ENCODE measurements around the gene RCAN2.

The RCAN2 gene

GRCh38 chr6:46414398-46414797 lies 76.9 kb downstream of the RCAN2 start:
- Histone ChIP-seq H3K4me2 (ENCODE audit: low read depth, low read length) (no peak overlapping the region), H3K9ac (ENCODE audit: low read length) (no peak overlapping the region), H3F3A (ENCODE audit: insufficient read depth, low read length) (no peaks in the 10 kb centered on the region), H3K9me3 (replicated peaks; ENCODE audit: insufficient read depth, low read length) (no peaks in the 10 kb centered on the region), H3K27ac (ENCODE audit: low read length) (no peak overlapping the region), H3K36me3 (replicated peaks; ENCODE audit: insufficient read depth, low read length) (no peaks in the 10 kb centered on the region), H2AFZ (ENCODE audit: low read length) (no peak overlapping the region), H3K79me2 (ENCODE audit: low read length) (no peaks in the 10 kb centered on the region), H3K27me3 (replicated peaks; ENCODE audit: insufficient read depth, low read length) (no peaks in the 10 kb centered on the region), H3K9me2 (replicated peaks; ENCODE audit: insufficient read depth, low read length) (no peaks in the 10 kb centered on the region), H3K4me1 (ENCODE audit: low read length) (no peaks in the 10 kb centered on the region), H3K4me3 (ENCODE audit: low read length) (no peak overlapping the region), H4K20me1 (ENCODE audit: insufficient read depth, low read length) (no peaks in the 10 kb centered on the region)
- no peak for DNase-seq
- no peak for TF ChIP-seq EZH2 (optimal IDR thresholded peaks at IDR 0.05; ENCODE audit: low read depth, low read length)
- TF ChIP-seq, protein P1, sequence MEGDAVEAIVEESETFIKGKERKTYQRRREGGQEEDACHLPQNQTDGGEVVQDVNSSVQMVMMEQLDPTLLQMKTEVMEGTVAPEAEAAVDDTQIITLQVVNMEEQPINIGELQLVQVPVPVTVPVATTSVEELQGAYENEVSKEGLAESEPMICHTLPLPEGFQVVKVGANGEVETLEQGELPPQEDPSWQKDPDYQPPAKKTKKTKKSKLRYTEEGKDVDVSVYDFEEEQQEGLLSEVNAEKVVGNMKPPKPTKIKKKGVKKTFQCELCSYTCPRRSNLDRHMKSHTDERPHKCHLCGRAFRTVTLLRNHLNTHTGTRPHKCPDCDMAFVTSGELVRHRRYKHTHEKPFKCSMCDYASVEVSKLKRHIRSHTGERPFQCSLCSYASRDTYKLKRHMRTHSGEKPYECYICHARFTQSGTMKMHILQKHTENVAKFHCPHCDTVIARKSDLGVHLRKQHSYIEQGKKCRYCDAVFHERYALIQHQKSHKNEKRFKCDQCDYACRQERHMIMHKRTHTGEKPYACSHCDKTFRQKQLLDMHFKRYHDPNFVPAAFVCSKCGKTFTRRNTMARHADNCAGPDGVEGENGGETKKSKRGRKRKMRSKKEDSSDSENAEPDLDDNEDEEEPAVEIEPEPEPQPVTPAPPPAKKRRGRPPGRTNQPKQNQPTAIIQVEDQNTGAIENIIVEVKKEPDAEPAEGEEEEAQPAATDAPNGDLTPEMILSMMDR (IDR thresholded peaks at IDR 0.05; ENCODE audit: low read length): no peak
- no peak for TF ChIP-seq EZH2phosphoT487 (IDR thresholded peaks at IDR 0.05; ENCODE audit: low read length)

GRCh38 chr6:46412662-46413061 lies 78.6 kb downstream of the RCAN2 start:
- H3K79me2 ChIP-seq (ENCODE audit: low read length): no peaks in the 10 kb centered on the region
- no peak overlapping the region for H3K4me3 ChIP-seq (ENCODE audit: low read length)
- TF ChIP-seq EZH2 (optimal IDR thresholded peaks at IDR 0.05; ENCODE audit: low read depth, low read length): no peak
- TF ChIP-seq, protein P1 (IDR thresholded peaks at IDR 0.05; ENCODE audit: low read length): no peak
- TF ChIP-seq EZH2phosphoT487 (IDR thresholded peaks at IDR 0.05; ENCODE audit: low read length): no peak
- no peaks in the 10 kb centered on the region for H3K9me3 ChIP-seq (replicated peaks; ENCODE audit: insufficient read depth, low read length)
- H3K36me3 ChIP-seq (replicated peaks; ENCODE audit: insufficient read depth, low read length): no peaks in the 10 kb centered on the region
- H3K27ac ChIP-seq (ENCODE audit: low read length): no peak overlapping the region
- no peak overlapping the region for H3K9ac ChIP-seq (ENCODE audit: low read length)
- H3K27me3 ChIP-seq (replicated peaks; ENCODE audit: insufficient read depth, low read length): no peaks in the 10 kb centered on the region
- no peak overlapping the region for H2AFZ ChIP-seq (ENCODE audit: low read length)
- H3K4me1 ChIP-seq (ENCODE audit: low read length): no peaks in the 10 kb centered on the region
- H4K20me1 ChIP-seq (ENCODE audit: insufficient read depth, low read length): no peaks in the 10 kb centered on the region
- H3K4me2 ChIP-seq (ENCODE audit: low read depth, low read length): no peak overlapping the region
- H3F3A ChIP-seq (ENCODE audit: insufficient read depth, low read length): no peaks in the 10 kb centered on the region
- no peaks in the 10 kb centered on the region for H3K9me2 ChIP-seq (replicated peaks; ENCODE audit: insufficient read depth, low read length)
- DNase-seq: no peak

- Histone ChIP-seq H3K4me1 (ENCODE audit: low read length) (no peaks in the 10 kb centered on the region), H3F3A (ENCODE audit: insufficient read depth, low read length) (no peaks in the 10 kb centered on the region), H3K36me3 (replicated peaks; ENCODE audit: insufficient read depth, low read length) (no peaks in the 10 kb centered on the region), H3K9me2 (replicated peaks; ENCODE audit: insufficient read depth, low read length) (no peaks in the 10 kb centered on the region), H3K4me2 (ENCODE audit: low read depth, low read length) (no peak overlapping the region), H3K4me3 (ENCODE audit: low read length) (no peak overlapping the region), H2AFZ (ENCODE audit: low read length) (no peak overlapping the region), H3K9ac (ENCODE audit: low read length) (no peak overlapping the region), H4K20me1 (ENCODE audit: insufficient read depth, low read length) (no peaks in the 10 kb centered on the region), H3K79me2 (ENCODE audit: low read length) (no peaks in the 10 kb centered on the region), H3K27ac (ENCODE audit: low read length) (no peak overlapping the region), H3K27me3 (replicated peaks; ENCODE audit: insufficient read depth, low read length) (no peaks in the 10 kb centered on the region), H3K9me3 (replicated peaks; ENCODE audit: insufficient read depth, low read length) (no peaks in the 10 kb centered on the region)
- DNase-seq: no peak
- TF ChIP-seq EZH2phosphoT487 (IDR thresholded peaks at IDR 0.05; ENCODE audit: low read length) (no peak), EZH2 (optimal IDR thresholded peaks at IDR 0.05; ENCODE audit: low read depth, low read length) (no peak)
- TF ChIP-seq, protein P1 (IDR thresholded peaks at IDR 0.05; ENCODE audit: low read length): no peak
Observed at GRCh38 chr6:46411456-46412197, 79.6 kb downstream of the RCAN2 start.
